Karpas-422 (cell line): Measurements from ENCODE around the gene ZNF708. TPM values are rescaled to one million over a fixed set of nuclear protein-coding genes. Genes with fewer than 3 reads are reported as not detected.
"Not testable (repeated sequence)": the region's sequence is repeated elsewhere in the genome, so short reads cannot be mapped to it uniquely, and the experiment has no call there.

Source experiments
- DNase-seq: peaks from one replicate; pipeline ENCODE4 v3.0.0-alpha.2; 2015
- H2AFZ ChIP-seq: fragments of 200-600 bp; sonication (generic); 2 replicates; pipeline ENCODE4 v1.6.1; 2014; ENCODE audit warnings: antibody characterized with exemption, low read length, mixed read lengths
- H3K27ac ChIP-seq: fragments of 200-600 bp; sonication (generic); 2 replicates; pipeline ENCODE4 v1.5.1; 2014; ENCODE audit warnings: mild to moderate bottlenecking, low read length, moderate library complexity
- H3K27me3 ChIP-seq: fragments of 200-600 bp; sonication (generic); 2 replicates; pipeline ENCODE4 v1.6.1; 2014; ENCODE audit warnings: low read length, mixed read lengths
- H3K36me3 ChIP-seq: fragments of 200-600 bp; sonication (generic); 2 replicates; pipeline ENCODE4 v1.6.1; 2014; ENCODE audit warnings: low read length, mixed read lengths; ENCODE audit not compliant: insufficient read depth
- H3K4me1 ChIP-seq: fragments of 200-600 bp; sonication (generic); 2 replicates; pipeline ENCODE4 v1.6.1; 2014; ENCODE audit warnings: mild to moderate bottlenecking, low read length, mixed read lengths
- H3K4me2 ChIP-seq: fragments of 200-600 bp; sonication (generic); 2 replicates; pipeline ENCODE4 v1.6.1; 2014; ENCODE audit warnings: low read length, low read depth, mild to moderate bottlenecking; ENCODE audit not compliant: poor library complexity, severe bottlenecking
- H3K4me3 ChIP-seq: fragments of 200-600 bp; sonication (generic); 2 replicates; pipeline ENCODE4 v1.5.1; 2014; ENCODE audit warnings: mild to moderate bottlenecking, antibody characterized with exemption, low read length, mixed read lengths
- H3K79me2 ChIP-seq: fragments of 200-600 bp; sonication (generic); 2 replicates; pipeline ENCODE4 v1.6.1; 2014; ENCODE audit warnings: mild to moderate bottlenecking, low read length, mixed read lengths
- H3K9ac ChIP-seq: fragments of 200-600 bp; sonication (generic); 2 replicates; pipeline ENCODE4 v1.6.0; 2014; ENCODE audit warnings: low read length
- H3K9me2 ChIP-seq: fragments of 200-600 bp; sonication (generic), shearing (Covaris generic); replicated peaks from 2 replicates; pipeline ENCODE4 v1.6.0; 2014; ENCODE audit warnings: mild to moderate bottlenecking, low read length, moderate library complexity; ENCODE audit not compliant: insufficient read depth
- H3K9me3 ChIP-seq: fragments of 300-700, 200-600 bp; sonication (generic); 2 replicates; pipeline ENCODE4 v1.6.1; 2014; ENCODE audit warnings: low read length, mixed read lengths
- H4K20me1 ChIP-seq: fragments of 200-600 bp; sonication (generic); 2 replicates; pipeline ENCODE4 v1.6.1; 2014; ENCODE audit warnings: mild to moderate bottlenecking, antibody characterized with exemption, low read length, low read depth; ENCODE audit not compliant: insufficient read depth
- total RNA-seq: library from RNA; depleted of rRNA; stranded (reverse); fragments of >200 nt; shearing (Covaris generic); gene quantifications from 2 replicates; pipeline ENCODE4 v1.2.3, GENCODE V29; 2014; ENCODE audit warnings: low replicate concordance

Gene ZNF708
- total RNA-seq, 1 experiment from 2014 or later: 60.8 TPM

- H3K4me3 ChIP-seq: no peak overlapping the region
- H3K4me2 ChIP-seq: no peak overlapping the region
- H3K36me3 ChIP-seq: peaks cover 74% of the 10 kb centered on the region
- no peaks in the 10 kb centered on the region for H4K20me1 ChIP-seq
- no peak overlapping the region for H3K9ac ChIP-seq
- H3K9me3 ChIP-seq: peaks cover 22% of the 10 kb centered on the region
- H2AFZ ChIP-seq: no peak overlapping the region
- no peaks in the 10 kb centered on the region for H3K27me3 ChIP-seq
- H3K27ac ChIP-seq: no peak overlapping the region
- H3K79me2 ChIP-seq: peaks cover 98% of the 10 kb centered on the region
- DNase-seq: no peak
- peaks cover 4% of the 10 kb centered on the region for H3K4me1 ChIP-seq
- H3K9me2 ChIP-seq: no peaks in the 10 kb centered on the region
These were observed 6.2 kb downstream of the ZNF708 start for GRCh38 chr19:21323000-21323399.

GRCh38 chr19:21322528-21322927, 6.7 kb downstream of the ZNF708 start:
- DNase-seq: no peak
- H3K36me3 ChIP-seq: peaks cover 72% of the 10 kb centered on the region
- H3K79me2 ChIP-seq: peaks cover 98% of the 10 kb centered on the region

GRCh38 chr19:21321996-21322395, 7.2 kb downstream of the ZNF708 start:
- no peak overlapping the region for H3K27ac ChIP-seq
- no peak for DNase-seq

More at GRCh38 chr19:21322528-21322927, 6.7 kb downstream of the ZNF708 start:
- H4K20me1 ChIP-seq: no peaks in the 10 kb centered on the region
- H3K4me1 ChIP-seq: no peaks in the 10 kb centered on the region
- H3K27ac ChIP-seq: no peak overlapping the region
- H3K9ac ChIP-seq: no peak overlapping the region
- no peaks in the 10 kb centered on the region for H3K9me2 ChIP-seq
- no peak overlapping the region for H2AFZ ChIP-seq
- no peak overlapping the region for H3K4me2 ChIP-seq
- H3K9me3 ChIP-seq: peaks cover 22% of the 10 kb centered on the region
- no peaks in the 10 kb centered on the region for H3K27me3 ChIP-seq
- no peak overlapping the region for H3K4me3 ChIP-seq

GRCh38 chr19:21321134-21321533, 8.1 kb downstream of the ZNF708 start:
- Histone ChIP-seq H3K4me1 (no peaks in the 10 kb centered on the region), H3K9me2 (no peaks in the 10 kb centered on the region), H3K4me2 (no peak overlapping the region), H2AFZ (no peak overlapping the region), H4K20me1 (no peaks in the 10 kb centered on the region), H3K27ac (no peak overlapping the region), H3K4me3 (no peak overlapping the region), H3K79me2 (peaks cover 96% of the 10 kb centered on the region), H3K9ac (no peak overlapping the region), H3K9me3 (peaks cover 18% of the 10 kb centered on the region), H3K36me3 (peaks cover 68% of the 10 kb centered on the region), H3K27me3 (no peaks in the 10 kb centered on the region)
- no peak for DNase-seq

More at GRCh38 chr19:21321996-21322395, 7.2 kb downstream of the ZNF708 start:
- Histone ChIP-seq H3K27me3 (no peaks in the 10 kb centered on the region), H3K9ac (no peak overlapping the region), H3K9me2 (no peaks in the 10 kb centered on the region), H3K4me3 (no peak overlapping the region), H3K36me3 (peaks cover 74% of the 10 kb centered on the region), H2AFZ (no peak overlapping the region), H3K9me3 (peaks cover 22% of the 10 kb centered on the region), H4K20me1 (no peaks in the 10 kb centered on the region), H3K79me2 (peaks cover 99% of the 10 kb centered on the region), H3K4me2 (no peak overlapping the region), H3K4me1 (no peaks in the 10 kb centered on the region)

GRCh38 chr19:21317821-21318220, 11.4 kb downstream of the ZNF708 start:
- H3K36me3 ChIP-seq: peaks cover 44% of the 10 kb centered on the region
- no peak overlapping the region for H2AFZ ChIP-seq
- no peaks in the 10 kb centered on the region for H3K4me1 ChIP-seq
- no peak for DNase-seq
- no peak overlapping the region for H3K4me3 ChIP-seq
- H3K27ac ChIP-seq: no peak overlapping the region
- H3K79me2 ChIP-seq: peaks cover 94% of the 10 kb centered on the region
- H3K4me2 ChIP-seq: no peak overlapping the region
- H3K27me3 ChIP-seq: no peaks in the 10 kb centered on the region
- H4K20me1 ChIP-seq: no peaks in the 10 kb centered on the region
- no peaks in the 10 kb centered on the region for H3K9me2 ChIP-seq
- H3K9me3 ChIP-seq: peaks cover 7% of the 10 kb centered on the region
- H3K9ac ChIP-seq: no peak overlapping the region

- no peak overlapping the region for H2AFZ ChIP-seq
- no peaks in the 10 kb centered on the region for H3K27me3 ChIP-seq
- H3K4me1 ChIP-seq: no peaks in the 10 kb centered on the region
- no peak for DNase-seq
- peaks cover 87% of the 10 kb centered on the region for H3K79me2 ChIP-seq
- H4K20me1 ChIP-seq: no peaks in the 10 kb centered on the region
- H3K9me3 ChIP-seq: no peaks in the 10 kb centered on the region
- H3K36me3 ChIP-seq: peaks cover 52% of the 10 kb centered on the region
- no peak overlapping the region for H3K4me2 ChIP-seq
- H3K27ac ChIP-seq: no peak overlapping the region
- no peaks in the 10 kb centered on the region for H3K9me2 ChIP-seq
- H3K4me3 ChIP-seq: no peak overlapping the region
- H3K9ac ChIP-seq: no peak overlapping the region
These were observed 14.5 kb downstream of the ZNF708 start for GRCh38 chr19:21314676-21315075.

GRCh38 chr19:21312807-21313206, 16.4 kb downstream of the ZNF708 start:
- H3K4me1 ChIP-seq, H3K9me3 ChIP-seq, H3K4me3 ChIP-seq, H3K27me3 ChIP-seq, H4K20me1 ChIP-seq, DNase-seq, H3K27ac ChIP-seq, H3K4me2 ChIP-seq, H3K9ac ChIP-seq, H3K9me2 ChIP-seq, H2AFZ ChIP-seq: not testable (repeated sequence)
- peaks cover 51% of the 10 kb centered on the region for H3K36me3 ChIP-seq
- peaks cover 78% of the 10 kb centered on the region for H3K79me2 ChIP-seq

- no peak for DNase-seq
- 0 out of 2 replicates have a peak, but pooled peaks cover 2% of the 10 kb centered on the region for H3K9me3 ChIP-seq
- no peak overlapping the region for H2AFZ ChIP-seq
- no peak overlapping the region for H3K4me3 ChIP-seq
- no peaks in the 10 kb centered on the region for H4K20me1 ChIP-seq
- H3K36me3 ChIP-seq: peaks cover 71% of the 10 kb centered on the region
- H3K9ac ChIP-seq: no peak overlapping the region
- H3K9me2 ChIP-seq: no peaks in the 10 kb centered on the region
- no peak overlapping the region for H3K4me2 ChIP-seq
- H3K27me3 ChIP-seq: no peaks in the 10 kb centered on the region
- no peak overlapping the region for H3K27ac ChIP-seq
- no peaks in the 10 kb centered on the region for H3K4me1 ChIP-seq
- peaks cover 53% of the 10 kb centered on the region for H3K79me2 ChIP-seq
These were observed 20.4 kb downstream of the ZNF708 start for GRCh38 chr19:21308773-21309172.
